ENCODE results near the gene ADPRHL1. TPM values are rescaled to one million over a fixed set of nuclear protein-coding genes. Genes with fewer than 3 reads are reported as not detected.

Gene ADPRHL1
- total RNA-seq, 3 donors from 2014 or later (not counting 1 experiment from before 2014, with no cell fraction given): 0.56 to 0.93 (median 0.72) TPM

DNA sequence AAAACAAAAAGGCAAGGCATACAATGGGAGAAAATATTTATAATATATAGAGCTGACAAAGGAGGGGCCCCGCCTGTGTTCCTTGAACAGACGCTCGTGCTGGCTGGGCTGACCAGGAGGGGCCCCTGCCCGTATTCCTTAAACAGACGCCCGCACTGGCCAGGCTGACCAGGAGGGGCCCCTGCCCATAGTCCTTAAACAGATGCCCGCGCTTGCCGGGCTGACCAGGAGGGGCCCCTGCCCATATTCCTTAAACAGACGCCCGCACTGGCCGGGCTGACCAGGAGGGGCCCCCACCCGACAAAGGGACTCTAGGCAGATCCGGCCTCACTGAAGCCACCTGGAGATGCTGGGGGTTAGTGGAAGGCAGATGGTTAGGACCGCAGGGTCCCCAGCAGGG lies 9.3 kb downstream of the ADPRHL1 start:
- Histone ChIP-seq H3K4me1 (ENCODE audit: control insufficient read depth, insufficient read depth, low read length) (no peaks in the 10 kb centered on the region), H3K27me3 (ENCODE audit: control insufficient read depth, insufficient read depth, low read length) (no peaks in the 10 kb centered on the region), H3K4me3 (ENCODE audit: low read length) (no peak overlapping the region), H3K27ac (ENCODE audit: low read length) (no peak overlapping the region), H3K36me3 (ENCODE audit: control insufficient read depth, insufficient read depth, low read length) (no peaks in the 10 kb centered on the region), H3K9me3 (ENCODE audit: control insufficient read depth, insufficient read depth, low read length) (no peaks in the 10 kb centered on the region)
- no peak for ATAC-seq
- no peak overlapping the region for H3K4me3 Mint-ChIP-seq
- intact Hi-C loops (cut with micrococcal nuclease): no loop called here
- no peak for DNase-seq
- TF ChIP-seq, protein P1, sequence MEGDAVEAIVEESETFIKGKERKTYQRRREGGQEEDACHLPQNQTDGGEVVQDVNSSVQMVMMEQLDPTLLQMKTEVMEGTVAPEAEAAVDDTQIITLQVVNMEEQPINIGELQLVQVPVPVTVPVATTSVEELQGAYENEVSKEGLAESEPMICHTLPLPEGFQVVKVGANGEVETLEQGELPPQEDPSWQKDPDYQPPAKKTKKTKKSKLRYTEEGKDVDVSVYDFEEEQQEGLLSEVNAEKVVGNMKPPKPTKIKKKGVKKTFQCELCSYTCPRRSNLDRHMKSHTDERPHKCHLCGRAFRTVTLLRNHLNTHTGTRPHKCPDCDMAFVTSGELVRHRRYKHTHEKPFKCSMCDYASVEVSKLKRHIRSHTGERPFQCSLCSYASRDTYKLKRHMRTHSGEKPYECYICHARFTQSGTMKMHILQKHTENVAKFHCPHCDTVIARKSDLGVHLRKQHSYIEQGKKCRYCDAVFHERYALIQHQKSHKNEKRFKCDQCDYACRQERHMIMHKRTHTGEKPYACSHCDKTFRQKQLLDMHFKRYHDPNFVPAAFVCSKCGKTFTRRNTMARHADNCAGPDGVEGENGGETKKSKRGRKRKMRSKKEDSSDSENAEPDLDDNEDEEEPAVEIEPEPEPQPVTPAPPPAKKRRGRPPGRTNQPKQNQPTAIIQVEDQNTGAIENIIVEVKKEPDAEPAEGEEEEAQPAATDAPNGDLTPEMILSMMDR (IDR thresholded peaks at IDR 0.05): no peak
- H3K4me1 Mint-ChIP-seq: no peaks in the 10 kb centered on the region
- H3K27me3 Mint-ChIP-seq (ENCODE audit: low read depth in 2 of 2): no peaks in the 10 kb centered on the region
- no peaks in the 10 kb centered on the region for H3K9me3 Mint-ChIP-seq
- 98% methylated on average over 15 of the region's 15 CpGs for WGBS (ENCODE audit: insufficient coverage)
- no peak overlapping the region for H3K27ac Mint-ChIP-seq
- no peaks in the 10 kb centered on the region for H3K36me3 Mint-ChIP-seq

DNA sequence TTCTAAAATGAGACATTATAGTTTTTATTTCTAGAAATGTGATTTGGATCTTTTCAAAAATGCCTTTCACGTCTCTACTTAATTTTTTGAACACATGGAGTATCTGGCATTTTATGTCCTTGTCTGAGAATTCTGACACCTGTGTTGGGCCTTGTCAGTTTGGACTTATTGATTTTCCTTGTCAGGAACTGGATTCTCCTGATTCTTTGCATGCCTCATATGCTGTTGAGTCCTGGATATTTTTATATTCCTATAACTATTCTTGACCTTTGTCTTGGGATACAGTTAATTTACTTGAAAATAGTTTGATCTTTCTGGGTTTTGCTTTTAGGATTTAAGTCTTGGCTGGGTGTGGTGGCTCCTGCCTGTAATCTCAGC lies 10.3 kb downstream of the ADPRHL1 start:
- Mint-ChIP-seq H3K36me3 (no peaks in the 10 kb centered on the region), H3K9me3 (no peaks in the 10 kb centered on the region), H3K27me3 (ENCODE audit: low read depth in 2 of 2) (no peaks in the 10 kb centered on the region), H3K4me3 (no peak overlapping the region), H3K4me1 (no peaks in the 10 kb centered on the region), H3K27ac (no peak overlapping the region)
- Histone ChIP-seq H3K27ac (ENCODE audit: low read length) (no peak overlapping the region), H3K27me3 (ENCODE audit: control insufficient read depth, insufficient read depth, low read length) (no peaks in the 10 kb centered on the region), H3K4me1 (ENCODE audit: control insufficient read depth, insufficient read depth, low read length) (no peaks in the 10 kb centered on the region), H3K9me3 (ENCODE audit: control insufficient read depth, insufficient read depth, low read length) (no peaks in the 10 kb centered on the region), H3K4me3 (ENCODE audit: low read length) (no peak overlapping the region), H3K36me3 (ENCODE audit: control insufficient read depth, insufficient read depth, low read length) (no peaks in the 10 kb centered on the region)
- TF ChIP-seq, protein P1 (IDR thresholded peaks at IDR 0.05): no peak
- DNase-seq (no peak), ATAC-seq (no peak)
- intact Hi-C loops (cut with micrococcal nuclease): no loop called here
- 87% methylated on average over 1 of the region's 1 CpG for WGBS (ENCODE audit: insufficient coverage)

DNA sequence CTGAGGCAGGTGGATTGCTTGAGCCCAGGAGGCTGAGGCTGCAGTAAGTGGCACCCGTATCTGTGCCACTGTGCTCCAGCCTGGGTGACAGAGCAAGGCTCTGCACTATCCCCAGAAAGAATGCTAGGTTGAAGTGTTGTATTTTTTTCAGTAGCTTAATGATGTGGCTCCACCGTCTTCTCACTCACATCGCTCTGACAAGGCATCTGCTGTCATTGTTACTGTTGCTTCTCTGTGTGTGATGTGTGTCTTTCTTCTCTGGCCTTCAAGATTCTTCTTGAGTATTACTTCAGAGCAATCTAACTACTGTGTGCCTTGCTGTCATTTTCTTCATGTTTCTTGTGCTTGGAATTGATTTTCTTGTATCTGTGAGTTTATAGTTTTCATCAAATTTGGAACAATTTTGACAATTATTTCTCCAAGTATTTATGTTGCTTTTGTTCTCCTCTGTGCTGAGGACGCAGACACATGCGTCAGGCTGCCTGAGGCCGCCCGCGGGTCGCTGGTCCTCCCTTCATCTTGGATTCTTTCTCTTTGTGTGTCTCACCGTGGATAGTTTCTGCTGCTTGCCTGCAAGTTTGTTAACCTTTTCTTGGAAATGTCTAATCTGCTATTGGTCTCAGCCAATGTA lies 10.8 kb downstream of the ADPRHL1 start:
- Histone ChIP-seq H3K27ac (ENCODE audit: low read length) (no peak overlapping the region), H3K9me3 (ENCODE audit: control insufficient read depth, insufficient read depth, low read length) (no peaks in the 10 kb centered on the region), H3K4me3 (ENCODE audit: low read length) (no peak overlapping the region), H3K36me3 (ENCODE audit: control insufficient read depth, insufficient read depth, low read length) (no peaks in the 10 kb centered on the region), H3K27me3 (ENCODE audit: control insufficient read depth, insufficient read depth, low read length) (no peaks in the 10 kb centered on the region), H3K4me1 (ENCODE audit: control insufficient read depth, insufficient read depth, low read length) (no peaks in the 10 kb centered on the region)
- no peak for ATAC-seq
- no peak for DNase-seq
- intact Hi-C loops (cut with micrococcal nuclease): no loop called here
- Mint-ChIP-seq H3K4me3 (no peak overlapping the region), H3K4me1 (no peaks in the 10 kb centered on the region), H3K36me3 (no peaks in the 10 kb centered on the region), H3K27me3 (ENCODE audit: low read depth in 2 of 2) (no peaks in the 10 kb centered on the region), H3K27ac (no peak overlapping the region), H3K9me3 (no peaks in the 10 kb centered on the region)
- WGBS (ENCODE audit: insufficient coverage): over 99% methylated on average over 10 of the region's 10 CpGs
- TF ChIP-seq, protein P1 (IDR thresholded peaks at IDR 0.05): no peak

DNA sequence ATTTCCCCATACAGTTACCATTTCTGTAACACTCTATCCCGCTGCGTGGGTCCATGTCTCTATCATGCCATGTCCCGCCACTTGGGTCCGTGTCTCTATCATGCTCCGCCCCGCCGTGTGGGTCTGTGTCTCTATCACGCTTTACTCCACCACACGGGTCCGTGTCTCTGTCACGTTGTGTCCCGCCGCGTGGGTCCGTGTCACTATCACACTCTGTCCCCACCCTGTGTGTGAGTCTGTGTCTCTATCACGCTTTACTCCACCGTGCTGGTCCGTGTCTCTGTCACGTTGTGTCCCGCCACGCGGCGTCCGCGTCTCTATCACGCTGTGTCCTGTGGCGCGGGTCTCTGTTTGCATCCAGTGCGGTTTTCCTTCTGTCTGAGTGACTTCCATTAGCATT lies 11.6 kb downstream of the ADPRHL1 start:
- Histone ChIP-seq H3K36me3 (ENCODE audit: control insufficient read depth, insufficient read depth, low read length) (no peaks in the 10 kb centered on the region), H3K9me3 (ENCODE audit: control insufficient read depth, insufficient read depth, low read length) (no peaks in the 10 kb centered on the region), H3K27me3 (ENCODE audit: control insufficient read depth, insufficient read depth, low read length) (no peaks in the 10 kb centered on the region), H3K27ac (ENCODE audit: low read length) (no peak overlapping the region), H3K4me1 (ENCODE audit: control insufficient read depth, insufficient read depth, low read length) (no peaks in the 10 kb centered on the region), H3K4me3 (ENCODE audit: low read length) (no peak overlapping the region)
- no peaks in the 10 kb centered on the region for H3K36me3 Mint-ChIP-seq
- TF ChIP-seq, protein P1 (IDR thresholded peaks at IDR 0.05): no peak
- ATAC-seq (peak in 1 of 3 donors; percentile 11), DNase-seq (no peak)
- intact Hi-C loops (cut with micrococcal nuclease): no loop called here
- H3K9me3 Mint-ChIP-seq: no peaks in the 10 kb centered on the region
- H3K27ac Mint-ChIP-seq: no peak overlapping the region
- H3K4me1 Mint-ChIP-seq: no peaks in the 10 kb centered on the region
- WGBS (ENCODE audit: insufficient coverage): 98% methylated on average over 29 of the region's 29 CpGs
- no peak overlapping the region for H3K4me3 Mint-ChIP-seq
- H3K27me3 Mint-ChIP-seq (ENCODE audit: low read depth in 2 of 2): no peaks in the 10 kb centered on the region

Data from natural killer cell (primary cell).